ENCODE measurements around the gene HSP90AB1.

The HSP90AB1 gene

GRCh38 chr6:44292661-44293365 is 45.9 kb downstream of the HSP90AB1 start:
- DNase-seq, result no peak

- no peak for DNase-seq
Measured at GRCh38 chr6:44294832-44295791, 48.2 kb downstream of the HSP90AB1 start.

- peak; percentile 72 for DNase-seq
Measured at GRCh38 chr6:44297063-44298038, 50.5 kb downstream of the HSP90AB1 start.

GRCh38 chr6:44298055-44298803 is 51.3 kb downstream of the HSP90AB1 start:
- DNase-seq, result peak; percentile 18

- no peak for DNase-seq
Measured at GRCh38 chr6:44298864-44299263, 52.0 kb downstream of the HSP90AB1 start.

GRCh38 chr6:44300292-44300823 is 53.5 kb downstream of the HSP90AB1 start:
- DNase-seq, result no peak

GRCh38 chr6:44301106-44301505 is 54.2 kb downstream of the HSP90AB1 start:
- DNase-seq, result no peak

- DNase-seq, result no peak
Measured at GRCh38 chr6:44301782-44302564, 55.1 kb downstream of the HSP90AB1 start.

GRCh38 chr6:44302856-44303255 is 56.0 kb downstream of the HSP90AB1 start:
- no peak for DNase-seq
